Colonic mucosa (tissue), 4 donors: ENCODE measurements around the gene MICALL1. TPM values are rescaled to one million over a fixed set of nuclear protein-coding genes. Genes with fewer than 3 reads are reported as not detected.

Experiments
- DNase-seq: peaks from one replicate; pipeline ENCODE4 v3.0.0-alpha.2; 2020
- H3K27ac ChIP-seq: fragments of 200-600 bp; one replicate; pipeline ENCODE4 v1.8.0; 2021
- H3K27me3 ChIP-seq: fragments of 200-600 bp; one replicate; pipeline ENCODE4 v1.8.0; 2021
- H3K36me3 ChIP-seq: fragments of 200-600 bp; one replicate; pipeline ENCODE4 v1.8.0; 2021
- H3K4me1 ChIP-seq: fragments of 200-600 bp; one replicate; pipeline ENCODE4 v1.8.0; 2021; ENCODE audit warnings: mild to moderate bottlenecking
- H3K4me3 ChIP-seq: fragments of 200-600 bp; one replicate; pipeline ENCODE4 v1.8.0; 2021
- H3K9ac ChIP-seq, 2 donors: one replicate each; pipeline ENCODE4 v1.7.0; 2013; ENCODE audit warnings: control low read depth in 2 of 2, low read depth in 2 of 2, low read length in 2 of 2
- H3K9me3 ChIP-seq: fragments of 200-600 bp; one replicate; pipeline ENCODE4 v1.8.0; 2021
- intact Hi-C: fragments of 100-400 bp; cut with DNase I; formaldehyde crosslinking; loops from one replicate; pipeline ENCODE4 v1.14.1; 2022
- total RNA-seq, 2 donors: library from RNA; stranded (reverse); fragmentation: NEBNext Ultra II Directional in 1 of 2; extraction: Animal tissue kit (Norgen Biotek cat#: 25700) in 1 of 2; gene quantifications; one replicate each; pipeline ENCODE4 v1.2.1, GENCODE V29; 2021
- TF ChIP-seq, protein P1 (sequence below): fragments of 200-600 bp; IDR thresholded peaks from one replicate; pipeline ENCODE4 v1.8.0; 2022; ENCODE audit warnings: antibody characterized with exemption, mild to moderate bottlenecking
- donor health status: healthy.
- donor health status: DM: no; HTN: no; CAD: no.
- donor health status: DM: no; HTN: no; CAD: no.

The MICALL1 gene
- total RNA-seq, 2 donors from 2014 or later, result 27.3 TPM

DNA sequence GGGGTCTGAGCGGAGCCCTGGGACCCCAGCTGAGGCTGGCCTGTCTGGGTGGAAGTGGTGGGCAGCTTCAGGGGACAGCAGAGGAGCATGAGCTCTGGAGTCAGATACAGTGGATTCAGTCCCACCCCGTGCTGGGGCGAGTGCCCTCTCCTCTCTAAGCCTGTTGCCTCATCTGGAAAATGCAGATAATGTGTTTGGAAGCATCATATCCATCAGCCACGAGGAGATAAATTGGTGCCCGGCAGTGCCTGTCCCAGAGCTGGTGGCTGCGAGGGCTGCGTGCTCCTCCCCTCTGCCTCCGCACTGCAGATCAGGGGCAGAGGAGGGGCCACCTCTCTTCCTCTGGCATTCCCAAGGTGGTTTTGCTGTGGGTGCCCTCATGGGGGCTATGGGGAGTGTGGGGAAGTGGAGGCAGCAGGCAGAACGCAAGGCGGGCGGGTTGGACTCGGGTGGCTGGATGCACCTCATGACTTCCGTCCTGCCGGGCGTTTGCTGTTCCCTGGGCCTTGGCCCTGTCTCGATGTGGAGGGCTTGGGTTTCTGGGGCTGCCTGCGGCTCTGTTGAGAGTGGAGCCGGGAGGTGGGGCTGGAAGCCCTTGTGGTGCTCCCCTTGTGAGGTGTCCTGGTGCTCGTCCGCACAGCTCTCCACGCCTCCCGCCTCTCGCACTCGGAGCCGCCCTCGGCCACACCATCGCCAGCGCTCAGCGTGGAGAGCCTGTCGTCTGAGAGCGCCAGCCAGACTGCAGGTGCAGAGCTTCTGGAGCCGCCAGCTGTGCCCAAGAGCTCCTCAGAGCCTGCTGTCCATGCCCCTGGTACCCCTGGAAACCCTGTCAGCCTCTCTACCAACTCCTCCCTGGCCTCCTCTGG is 20.9 kb downstream of the MICALL1 start:
- H3K4me1 ChIP-seq, result no peaks in the 10 kb centered on the region
- H3K9me3 ChIP-seq, result no peaks in the 10 kb centered on the region
- H3K4me3 ChIP-seq, result no peak overlapping the region
- H3K36me3 ChIP-seq, result peaks cover 11% of the 10 kb centered on the region
- H3K9ac ChIP-seq, result no peak overlapping the region
- intact Hi-C loops, result no loop called here
- DNase-seq, result no peak
- no peak overlapping the region for H3K27ac ChIP-seq
- H3K27me3 ChIP-seq, result no peaks in the 10 kb centered on the region
- TF ChIP-seq, protein P1, sequence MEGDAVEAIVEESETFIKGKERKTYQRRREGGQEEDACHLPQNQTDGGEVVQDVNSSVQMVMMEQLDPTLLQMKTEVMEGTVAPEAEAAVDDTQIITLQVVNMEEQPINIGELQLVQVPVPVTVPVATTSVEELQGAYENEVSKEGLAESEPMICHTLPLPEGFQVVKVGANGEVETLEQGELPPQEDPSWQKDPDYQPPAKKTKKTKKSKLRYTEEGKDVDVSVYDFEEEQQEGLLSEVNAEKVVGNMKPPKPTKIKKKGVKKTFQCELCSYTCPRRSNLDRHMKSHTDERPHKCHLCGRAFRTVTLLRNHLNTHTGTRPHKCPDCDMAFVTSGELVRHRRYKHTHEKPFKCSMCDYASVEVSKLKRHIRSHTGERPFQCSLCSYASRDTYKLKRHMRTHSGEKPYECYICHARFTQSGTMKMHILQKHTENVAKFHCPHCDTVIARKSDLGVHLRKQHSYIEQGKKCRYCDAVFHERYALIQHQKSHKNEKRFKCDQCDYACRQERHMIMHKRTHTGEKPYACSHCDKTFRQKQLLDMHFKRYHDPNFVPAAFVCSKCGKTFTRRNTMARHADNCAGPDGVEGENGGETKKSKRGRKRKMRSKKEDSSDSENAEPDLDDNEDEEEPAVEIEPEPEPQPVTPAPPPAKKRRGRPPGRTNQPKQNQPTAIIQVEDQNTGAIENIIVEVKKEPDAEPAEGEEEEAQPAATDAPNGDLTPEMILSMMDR, result no peak

DNA sequence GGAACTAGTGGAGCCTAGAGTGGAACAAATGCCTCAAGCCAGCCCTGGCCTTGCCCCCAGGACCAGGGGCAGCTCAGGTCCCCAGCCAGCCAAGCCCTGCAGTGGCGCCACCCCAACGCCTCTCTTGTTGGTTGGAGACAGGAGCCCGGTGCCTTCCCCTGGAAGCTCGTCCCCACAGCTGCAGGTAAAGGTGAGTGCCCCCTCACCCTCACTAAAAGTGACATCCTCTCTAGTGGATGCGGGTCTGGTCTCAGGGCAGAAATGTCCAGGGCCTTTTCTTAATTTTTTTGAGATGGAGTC is 21.5 kb downstream of the MICALL1 start:
- intact Hi-C loops, result no loop called here
- H3K9me3 ChIP-seq, result no peaks in the 10 kb centered on the region
- TF ChIP-seq, protein P1, result no peak
- no peak overlapping the region for H3K9ac ChIP-seq
- no peak for DNase-seq
- no peak overlapping the region for H3K27ac ChIP-seq
- H3K4me3 ChIP-seq, result no peak overlapping the region
- peaks cover 11% of the 10 kb centered on the region for H3K36me3 ChIP-seq
- H3K27me3 ChIP-seq, result no peaks in the 10 kb centered on the region
- no peaks in the 10 kb centered on the region for H3K4me1 ChIP-seq

DNA sequence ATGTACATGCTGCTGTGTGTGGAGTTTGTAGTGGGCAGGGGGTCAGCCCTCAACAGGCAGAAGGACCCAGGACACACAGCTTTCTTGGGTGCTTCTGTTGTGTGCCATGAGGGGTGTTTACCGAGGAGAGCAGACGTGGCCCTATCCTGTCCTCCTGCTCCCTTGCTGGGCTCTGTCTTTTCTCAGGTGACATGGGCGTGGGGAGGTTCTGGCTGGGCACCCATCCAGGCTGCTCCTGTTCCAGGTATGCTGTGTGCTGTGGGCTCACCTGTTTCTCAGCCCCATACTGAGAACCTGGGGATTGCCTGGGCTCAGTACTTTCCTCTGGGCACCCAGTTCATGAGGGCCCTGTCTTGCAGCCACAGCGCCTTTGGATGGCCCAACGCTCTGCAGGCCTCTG is 23.3 kb downstream of the MICALL1 start:
- H3K4me3 ChIP-seq, result no peak overlapping the region
- no peak overlapping the region for H3K9ac ChIP-seq
- peaks cover 4% of the 10 kb centered on the region for H3K4me1 ChIP-seq
- DNase-seq, result no peak
- no peaks in the 10 kb centered on the region for H3K9me3 ChIP-seq
- TF ChIP-seq, protein P1, result no peak
- peaks cover 11% of the 10 kb centered on the region for H3K36me3 ChIP-seq
- H3K27ac ChIP-seq, result no peak overlapping the region
- no peaks in the 10 kb centered on the region for H3K27me3 ChIP-seq
- intact Hi-C loops, result no loop called here

DNA sequence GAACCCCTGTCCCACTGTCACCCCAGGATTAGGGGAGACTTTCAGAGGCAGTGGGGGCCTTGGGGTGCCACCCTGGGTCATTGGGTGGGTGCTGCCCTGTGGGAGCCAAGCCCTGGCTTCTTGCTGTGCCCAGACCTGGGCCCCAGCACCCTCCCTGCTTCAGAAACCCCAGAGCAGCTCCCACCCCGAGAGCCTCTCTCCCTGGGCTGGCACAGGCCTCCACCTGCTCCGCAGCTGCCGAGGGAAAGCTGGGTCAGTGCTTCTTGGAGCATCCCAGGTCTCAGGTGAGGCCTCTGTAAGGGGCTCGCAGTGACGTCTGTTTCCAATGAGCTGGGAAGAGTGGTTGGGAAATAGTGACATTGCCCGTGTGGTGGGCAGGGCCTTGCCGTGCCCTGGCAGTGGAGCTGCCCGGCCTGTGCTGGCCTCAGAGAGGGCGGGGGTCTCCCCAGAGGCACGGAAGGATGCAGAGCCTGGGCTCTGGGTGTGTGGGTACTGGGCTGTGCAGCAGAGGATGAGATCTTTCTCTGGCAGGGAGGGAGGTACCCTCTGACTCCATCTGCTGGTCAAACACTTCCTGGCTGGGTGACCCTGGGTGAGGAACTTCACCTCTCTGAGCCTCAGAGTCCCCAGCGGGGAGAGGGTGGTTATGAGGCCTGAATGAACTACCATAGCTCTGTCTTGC is 24.3 kb downstream of the MICALL1 start:
- Histone ChIP-seq H3K4me1 (peaks cover 4% of the 10 kb centered on the region), H3K9me3 (no peaks in the 10 kb centered on the region), H3K27me3 (no peaks in the 10 kb centered on the region), H3K27ac (no peak overlapping the region), H3K4me3 (no peak overlapping the region), H3K36me3 (peaks cover 6% of the 10 kb centered on the region), H3K9ac (no peak overlapping the region)
- intact Hi-C loops, result no loop called here
- DNase-seq, result no peak
- TF ChIP-seq, protein P1, result peak; percentile 27

DNA sequence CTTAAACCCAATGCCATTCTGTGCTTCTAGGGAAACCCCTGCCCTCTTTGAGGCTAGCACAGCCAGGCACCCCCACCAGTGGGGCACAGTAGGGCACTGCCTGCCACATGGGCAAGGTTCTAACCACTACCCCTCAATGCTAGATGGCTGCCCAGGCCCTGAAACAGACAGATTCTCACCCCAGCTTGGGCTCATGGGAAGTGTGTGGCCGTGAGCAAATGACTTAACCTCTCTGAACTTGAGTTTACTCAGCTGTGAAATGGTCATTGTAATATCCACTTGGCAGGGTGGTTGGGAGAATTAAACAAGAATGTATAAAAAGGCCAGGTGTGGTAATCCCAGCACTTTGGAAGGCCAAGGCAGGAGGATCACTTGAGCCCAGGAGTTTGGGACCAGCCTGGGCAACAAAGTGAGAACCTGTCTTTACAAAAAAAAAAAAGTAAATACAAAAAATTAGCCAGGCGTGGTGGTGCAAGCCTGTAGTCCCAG is 24.9 kb downstream of the MICALL1 start:
- DNase-seq, result no peak
- Histone ChIP-seq H3K27ac (no peak overlapping the region), H3K4me3 (no peak overlapping the region), H3K27me3 (no peaks in the 10 kb centered on the region), H3K9ac (no peak overlapping the region), H3K4me1 (peaks cover 4% of the 10 kb centered on the region), H3K9me3 (no peaks in the 10 kb centered on the region), H3K36me3 (peaks cover 5% of the 10 kb centered on the region)
- TF ChIP-seq, protein P1, result peak; percentile 6
- intact Hi-C loops, result no loop called here
